Aorta (tissue), 5 donors: ENCODE measurements around the gene PYM1. TPM values are rescaled to one million over a fixed set of nuclear protein-coding genes. Genes with fewer than 3 reads are reported as not detected.

ENCODE experiments used
- ATAC-seq: fragments of 200-7000 bp; cut with Tn5 transposase; one replicate; pipeline ENCODE4 v1.9.1; 2022; ENCODE audit warnings: moderate library complexity; ENCODE audit not compliant: low FRiP score
- DNase-seq, 2 donors: peaks; one replicate each; pipeline ENCODE4 v3.0.0-alpha.2; 2020
- H3K27ac ChIP-seq, 2 donors: one replicate each; pipeline ENCODE4 v1.5.1; 2013; ENCODE audit warnings: low read length in 2 of 2, mild to moderate bottlenecking in 2 of 2, moderate library complexity in 2 of 2, control low read depth in 1 of 2, inconsistent platforms in 1 of 2, low read depth in 1 of 2
- H3K27me3 ChIP-seq, 2 donors: one replicate each; pipeline ENCODE4 v1.6.1; 2013; ENCODE audit warnings: control low read depth in 1 of 2, low read length in 1 of 2, mild to moderate bottlenecking in 1 of 2, moderate library complexity in 1 of 2; ENCODE audit not compliant: insufficient read depth in 2 of 2, control insufficient read depth in 1 of 2
- H3K36me3 ChIP-seq, 2 donors: one replicate each; pipeline ENCODE4 v1.6.1; 2013; ENCODE audit warnings: control low read depth in 1 of 2, low read length in 1 of 2, mild to moderate bottlenecking in 1 of 2; ENCODE audit not compliant: insufficient read depth in 2 of 2, control insufficient read depth in 1 of 2
- H3K4me1 ChIP-seq, 2 donors: one replicate each; pipeline ENCODE4 v1.6.1; 2013; ENCODE audit warnings: low read length in 2 of 2, control low read depth in 1 of 2, mild to moderate bottlenecking in 1 of 2, moderate library complexity in 1 of 2; ENCODE audit not compliant: insufficient read depth in 2 of 2, control insufficient read depth in 1 of 2
- H3K4me3 ChIP-seq, 2 donors: one replicate each; pipeline ENCODE4 v1.5.1; 2013; ENCODE audit warnings: low read length in 2 of 2, control low read depth in 1 of 2, mild to moderate bottlenecking in 1 of 2
- H3K9me3 ChIP-seq: one replicate; pipeline ENCODE4 v1.6.1; 2013; ENCODE audit warnings: mild to moderate bottlenecking, low read length; ENCODE audit not compliant: control insufficient read depth
- WGBS, 2 donors: extraction: QIAGEN DNeasy Blood & Tissue Kit; methylation state at CpG; one replicate each; pipeline ENCODE4 v1.1.7; 2013; 5-methylcytosine and 5-hydroxymethylcytosine counted together
- intact Hi-C, 2 donors: fragments of 100-400 bp; cut with DNase I; formaldehyde crosslinking; loops; one replicate each; pipeline versions ENCODE4 v1.14.2 to v1.15.0; 2022
- polyA plus RNA-seq, 2 donors: library from polyadenylated mRNA; stranded (reverse); fragments of 200-250 nt; gene quantifications; one replicate each; pipeline ENCODE4 v1.2.3, GENCODE V29; 2013
- total RNA-seq, 2 donors: library from RNA; stranded (reverse); fragmentation: NEBNext Ultra II Directional; extraction: Animal tissue kit (Norgen Biotek cat#: 25700); gene quantifications; one replicate each; pipeline ENCODE4 v1.2.1, GENCODE V29; 2021
- donor health status: healthy with polysubstance abuse.
- donor health status: Bipolar disorder and iron deficiency.
- donor health status: DM: no; HTN: no; CAD: no.
- donor health status: DM: no; HTN: no; CAD: no.
- donor health status: DM: yes; HTN: yes; CAD: no.

Gene PYM1
- total and polyA plus RNA-seq, 4 donors: 21.9 to 40.2 (median 26.2) TPM

DNA sequence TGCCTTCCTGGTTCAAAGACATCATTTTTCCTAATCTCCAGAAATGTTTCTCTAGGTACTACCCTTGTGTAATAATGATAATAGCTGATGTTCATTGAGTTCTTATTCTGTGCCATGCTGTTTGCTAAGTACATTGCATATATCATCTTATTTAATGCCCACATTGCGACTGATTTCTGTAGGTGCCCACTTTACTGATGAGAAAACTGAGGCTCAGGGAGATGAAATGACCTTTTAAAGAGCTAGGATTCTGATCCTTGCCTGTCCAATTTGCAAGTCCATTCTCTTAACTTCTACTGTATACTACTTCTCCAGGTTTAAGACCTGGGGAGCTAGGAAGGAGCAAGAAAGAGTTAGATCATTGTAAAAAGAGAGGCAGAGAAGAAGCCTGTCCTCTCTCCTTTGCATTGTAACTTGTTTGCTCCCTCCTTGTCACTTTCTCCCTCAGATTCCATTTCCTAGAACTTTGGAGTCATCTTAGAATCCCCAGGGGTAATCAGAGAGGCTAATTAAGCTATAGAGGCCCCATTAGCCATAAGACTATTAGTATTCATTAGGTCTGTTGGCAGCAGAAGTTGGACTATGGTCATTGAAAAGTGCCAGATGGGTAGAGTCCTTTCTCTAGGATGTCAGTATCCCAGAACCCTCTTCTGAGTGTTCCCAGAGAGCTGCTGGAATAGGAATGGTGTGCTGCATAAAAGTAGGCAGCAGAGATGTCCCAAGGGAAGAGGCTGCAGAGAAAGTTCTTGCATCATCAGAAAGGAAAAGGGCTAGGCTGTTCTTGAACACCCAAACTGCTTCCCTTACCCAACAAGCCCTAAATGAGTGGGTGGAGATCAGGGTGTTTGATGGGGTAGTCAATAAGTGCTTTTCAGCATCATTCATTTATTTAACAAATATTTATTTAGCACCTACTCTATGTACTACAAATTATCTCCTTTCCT is 6.4 kb upstream of the PYM1 start:
- H3K27ac ChIP-seq: no peak overlapping the region
- no peaks in the 10 kb centered on the region for H3K27me3 ChIP-seq
- no peak overlapping the region for H3K4me3 ChIP-seq
- 92 to 96% methylated on average over 1 of the region's 1 CpG for WGBS, 2 donors
- no peaks in the 10 kb centered on the region for H3K9me3 ChIP-seq
- no peaks in the 10 kb centered on the region for H3K36me3 ChIP-seq
- ATAC-seq: no peak
- intact Hi-C loops: loop anchor here in 1 of 2 donors (5.0 kb wide), 1 partner anchor 38 kb away; the partner anchor contains the start of gene RAB5B
- DNase-seq: no peak
- H3K4me1 ChIP-seq: peaks cover 2 to 4% of the 10 kb centered on the region in 2 donors

DNA sequence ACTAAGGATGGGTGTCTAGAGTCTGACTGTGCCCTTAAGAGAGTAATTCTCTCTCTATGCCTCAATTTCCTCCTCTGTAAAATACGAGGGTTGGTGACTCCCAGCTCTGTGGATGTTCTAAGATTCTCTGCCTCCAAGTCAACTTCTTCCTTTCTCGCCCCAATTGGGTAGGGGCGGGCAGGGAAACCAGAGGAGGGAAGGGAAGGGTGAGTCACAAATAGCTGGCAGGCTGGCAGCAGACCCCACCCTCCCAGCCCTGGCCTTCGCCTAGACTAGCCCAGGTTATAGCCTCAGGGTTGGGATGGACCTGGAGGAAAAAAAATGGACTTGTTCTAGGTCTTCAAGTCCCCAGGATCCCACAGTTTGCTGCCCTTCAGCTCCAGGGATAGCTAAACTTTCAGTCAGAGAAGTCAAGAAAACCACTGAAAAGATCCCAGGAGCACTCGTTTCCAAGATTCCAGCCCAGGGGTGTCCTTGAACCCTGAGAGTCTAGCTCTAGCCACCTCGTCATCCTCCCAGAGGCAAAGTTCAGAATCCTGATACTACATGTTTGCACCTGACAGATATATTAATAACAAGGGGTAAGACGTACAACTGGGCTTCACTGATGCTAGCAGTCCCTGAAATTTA is 5.6 kb upstream of the PYM1 start:
- DNase-seq: peak in 1 of 2 donors; percentile 65

DNA sequence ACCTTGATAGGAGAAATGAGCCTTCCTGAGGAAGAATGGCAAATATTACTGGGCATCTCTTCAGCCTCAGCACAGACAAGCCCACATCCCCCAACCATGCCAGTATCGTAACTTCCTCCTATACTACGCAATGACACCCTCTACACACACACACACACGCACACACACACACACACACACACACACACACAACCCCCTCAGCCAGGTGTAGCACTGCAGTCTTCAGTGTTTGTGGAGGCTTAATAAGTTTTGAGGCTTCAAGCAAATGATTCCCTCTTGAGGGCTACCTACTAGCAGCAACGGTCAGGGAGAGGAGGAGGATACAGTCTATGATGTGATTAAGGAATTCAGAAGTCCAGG is 4.8 kb upstream of the PYM1 start:
- Histone ChIP-seq H3K4me3 (peak overlapping the region; percentile 83 to 95), H3K27ac (no peak overlapping the region), H3K4me1 (peaks cover 2 to 4% of the 10 kb centered on the region in 2 donors), H3K9me3 (no peaks in the 10 kb centered on the region), H3K36me3 (no peaks in the 10 kb centered on the region), H3K27me3 (no peaks in the 10 kb centered on the region)
- ATAC-seq (no peak), DNase-seq (no peak)
- 0 to 1% methylated on average over 4 of the region's 4 CpGs for WGBS, 2 donors
- intact Hi-C loops: loop anchor here in 1 of 2 donors (5.0 kb wide), 1 partner anchor 40 kb away; the partner anchor contains the start of gene RAB5B

More for the DNA sequence above, 5.6 kb upstream of the PYM1 start:
- peaks cover 2 to 4% of the 10 kb centered on the region in 2 donors for H3K4me1 ChIP-seq
- H3K36me3 ChIP-seq: no peaks in the 10 kb centered on the region
- 37 to 40% methylated on average over 7 of the region's 7 CpGs for WGBS, 2 donors
- H3K4me3 ChIP-seq: no peak overlapping the region
- no peak for ATAC-seq
- no peaks in the 10 kb centered on the region for H3K27me3 ChIP-seq
- H3K27ac ChIP-seq: no peak overlapping the region
- intact Hi-C loops: loop anchor here in 1 of 2 donors (5.0 kb wide), 1 partner anchor 39 kb away; the partner anchor contains the start of gene RAB5B
- H3K9me3 ChIP-seq: no peaks in the 10 kb centered on the region

DNA sequence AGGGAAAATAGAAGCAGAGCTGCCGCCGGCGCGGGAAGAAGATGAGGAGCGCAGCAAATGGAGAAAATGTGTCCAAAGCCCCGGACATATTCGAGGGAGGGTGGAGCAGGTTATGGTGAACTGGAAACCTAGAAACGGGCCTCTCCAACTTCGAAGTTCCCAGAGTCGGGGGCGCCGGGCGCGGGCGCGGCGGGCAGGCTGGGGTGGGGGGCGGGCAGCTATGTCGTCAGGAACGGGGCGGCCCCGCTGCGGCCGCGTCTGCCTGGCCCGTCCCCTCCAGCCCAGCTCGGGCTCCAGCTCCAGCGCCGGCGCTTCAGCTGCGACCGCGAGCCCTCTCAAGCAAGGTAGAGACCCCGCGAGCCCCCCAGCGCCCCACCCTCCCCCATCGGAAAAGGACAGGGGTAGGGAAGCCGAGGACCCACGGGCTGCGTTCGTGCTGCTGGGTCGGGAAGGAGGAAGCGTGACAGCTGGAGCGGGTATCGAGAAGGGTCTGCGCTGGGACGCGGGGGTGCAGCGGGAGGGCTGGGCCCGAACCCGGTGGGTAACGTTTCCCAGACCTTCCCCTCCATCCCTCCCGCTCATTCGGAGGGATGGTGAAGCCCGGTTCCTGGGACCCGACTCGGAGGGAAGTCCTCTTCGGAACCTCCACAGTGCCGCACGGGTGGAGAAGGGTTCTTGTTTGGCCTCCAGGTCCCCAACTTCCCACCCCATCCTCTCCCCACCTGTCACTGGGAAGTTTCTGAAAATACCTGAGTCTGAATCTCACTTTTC is 4.3 kb upstream of the PYM1 start:
- peak overlapping the region in 1 of 2 donors; percentile 92 for H3K27ac ChIP-seq
- H3K9me3 ChIP-seq: no peaks in the 10 kb centered on the region
- peak overlapping the region; percentile 83 to 95 for H3K4me3 ChIP-seq
- ATAC-seq: peak; percentile 77
- intact Hi-C loops: loop anchor here in 1 of 2 donors (5.0 kb wide), 1 partner anchor 40 kb away; the partner anchor contains the start of gene RAB5B
- H3K27me3 ChIP-seq: no peaks in the 10 kb centered on the region
- H3K36me3 ChIP-seq: no peaks in the 10 kb centered on the region
- peaks cover 2 to 4% of the 10 kb centered on the region in 2 donors for H3K4me1 ChIP-seq
- 1% methylated on average over 59 to 60 of the region's 60 CpGs for WGBS, 2 donors
- DNase-seq: peak; percentile 76 to 89

DNA sequence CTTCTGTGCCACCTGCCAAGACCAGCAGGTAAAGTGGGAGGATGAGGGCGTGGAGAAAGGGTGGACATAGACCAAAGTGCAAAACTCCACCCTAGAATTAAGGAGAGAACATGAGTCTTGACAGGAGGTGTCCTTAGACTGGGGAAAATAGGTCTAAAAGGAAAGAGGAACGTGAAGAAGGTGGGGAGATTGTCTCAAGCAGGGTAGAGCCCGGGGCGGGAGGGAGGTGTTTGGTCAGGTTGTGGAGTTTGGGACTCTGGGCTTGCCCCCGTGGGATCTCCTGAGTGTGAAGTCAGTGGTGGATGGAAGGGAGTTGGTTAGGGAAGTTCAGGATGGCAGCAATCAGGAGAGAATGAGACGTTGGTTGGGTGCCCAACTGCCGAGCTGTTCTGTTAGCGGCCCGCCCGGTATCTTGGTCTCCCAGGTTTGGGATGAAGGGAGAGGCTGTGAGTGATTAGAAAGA is 3.7 kb upstream of the PYM1 start:
- DNase-seq (no peak), ATAC-seq (no peak)
- H3K4me3 ChIP-seq: peak overlapping the region; percentile 83 to 95
- H3K4me1 ChIP-seq: peaks cover 2 to 4% of the 10 kb centered on the region in 2 donors
- H3K36me3 ChIP-seq: no peaks in the 10 kb centered on the region
- H3K9me3 ChIP-seq: no peaks in the 10 kb centered on the region
- H3K27ac ChIP-seq: peak overlapping the region in 1 of 2 donors; percentile 92
- H3K27me3 ChIP-seq: no peaks in the 10 kb centered on the region
- 5 to 6% methylated on average over 10 of the region's 10 CpGs for WGBS, 2 donors
- intact Hi-C loops: loop anchor here in 1 of 2 donors (5.0 kb wide), 1 partner anchor 41 kb away; the partner anchor contains the start of gene RAB5B

DNA sequence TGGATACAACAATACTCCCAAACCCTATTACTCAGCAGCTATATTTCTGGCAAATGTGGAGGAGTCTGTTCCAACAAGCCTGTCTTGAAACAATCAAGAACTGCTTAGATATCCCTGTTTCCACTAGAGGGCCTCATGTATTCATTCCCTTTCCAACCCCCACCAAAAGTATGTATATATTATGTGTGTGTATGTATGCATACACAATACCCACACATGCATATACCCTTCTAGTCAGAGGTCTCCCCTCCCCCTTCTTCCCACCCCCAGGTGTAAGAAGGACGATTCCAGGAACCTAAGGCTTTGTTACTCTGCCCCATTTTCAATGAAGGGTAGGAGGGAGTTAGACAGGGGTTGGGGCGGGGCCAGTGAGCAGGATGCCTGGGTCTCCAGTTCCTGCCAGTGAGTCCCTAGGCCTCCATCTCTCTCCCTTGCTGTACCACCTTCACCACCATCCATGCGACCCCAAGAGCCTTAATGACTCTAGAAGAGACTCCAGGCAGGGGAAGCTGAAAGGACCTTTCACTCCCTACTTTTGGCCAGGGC is 3.1 kb upstream of the PYM1 start, which contains the start of gene DGKA:
Gene DGKA, plus strand, starts transcription at position 392 of the 546 bp plus-strand sequence. CDS start 5,342 bp downstream, outside the sequence.
- intact Hi-C loops: loop anchor here in 1 of 2 donors (5.0 kb wide), 1 partner anchor 41 kb away; the partner anchor contains the start of gene RAB5B
- no peaks in the 10 kb centered on the region for H3K9me3 ChIP-seq
- no peaks in the 10 kb centered on the region for H3K27me3 ChIP-seq
- ATAC-seq (no peak), DNase-seq (peak in 1 of 2 donors; percentile 66)
- H3K4me3 ChIP-seq: peak within 1 kb of the TSS; percentile 83 to 95
- 41 to 48% methylated on average over 3 of the region's 3 CpGs for WGBS, 2 donors
- H3K4me1 ChIP-seq: peaks cover 2 to 4% of the 10 kb centered on the region in 2 donors
- H3K27ac ChIP-seq: peak within 1 kb of the TSS in 1 of 2 donors; percentile 92
- no peaks in the 10 kb centered on the region for H3K36me3 ChIP-seq

DNA sequence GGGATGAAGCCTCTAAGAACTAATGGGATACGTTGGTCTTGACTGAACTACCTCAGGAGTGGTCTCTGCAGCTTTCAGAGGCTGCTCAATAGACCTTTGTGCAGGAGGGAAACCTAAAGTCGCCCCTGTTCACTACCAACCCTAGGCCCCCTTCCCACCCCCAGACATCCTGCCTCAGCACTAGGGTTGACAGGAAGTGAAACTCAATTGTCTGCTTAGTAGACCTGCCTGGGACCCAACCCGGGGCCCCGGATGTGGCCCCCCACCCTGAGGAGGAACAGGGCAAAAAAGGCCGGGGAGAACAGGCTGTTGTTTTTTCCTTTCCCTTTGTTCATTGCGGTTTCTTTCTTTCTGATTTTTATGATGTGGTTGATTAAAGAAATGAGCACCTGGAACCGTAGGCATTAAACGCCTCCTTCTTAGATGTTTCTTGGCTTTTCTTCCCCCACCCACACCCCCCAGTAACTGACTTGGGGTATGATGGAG is 1.7 kb upstream of the PYM1 start:
- ATAC-seq: no peak
- Histone ChIP-seq H3K4me1 (peaks cover 2 to 4% of the 10 kb centered on the region in 2 donors), H3K4me3 (no peak overlapping the region)

More for the DNA sequence above, 1.7 kb upstream of the PYM1 start:
- Histone ChIP-seq H3K36me3 (no peaks in the 10 kb centered on the region), H3K27ac (no peak overlapping the region), H3K9me3 (no peaks in the 10 kb centered on the region), H3K27me3 (no peaks in the 10 kb centered on the region)
- peak in 1 of 2 donors; percentile 55 for DNase-seq
- WGBS, 2 donors: 69 to 74% methylated on average over 8 of the region's 8 CpGs
- intact Hi-C loops: loop anchor here (5.0 kb wide), 2 partner anchors 82 to 102 kb away; partner anchors contain the start of gene DNAJC14 (in 1 of the 2)
